ENCODE results near the gene EMC7. TPM values are rescaled to one million over a fixed set of nuclear protein-coding genes. Genes with fewer than 3 reads are reported as not detected.

Gene EMC7
- total and polyA plus RNA-seq, 10 of the 15 experiments (the other 5 are each of a cell fraction or from before 2014, with no cell fraction given) = 16.5 to 88.9 (median 45.0) TPM

DNA sequence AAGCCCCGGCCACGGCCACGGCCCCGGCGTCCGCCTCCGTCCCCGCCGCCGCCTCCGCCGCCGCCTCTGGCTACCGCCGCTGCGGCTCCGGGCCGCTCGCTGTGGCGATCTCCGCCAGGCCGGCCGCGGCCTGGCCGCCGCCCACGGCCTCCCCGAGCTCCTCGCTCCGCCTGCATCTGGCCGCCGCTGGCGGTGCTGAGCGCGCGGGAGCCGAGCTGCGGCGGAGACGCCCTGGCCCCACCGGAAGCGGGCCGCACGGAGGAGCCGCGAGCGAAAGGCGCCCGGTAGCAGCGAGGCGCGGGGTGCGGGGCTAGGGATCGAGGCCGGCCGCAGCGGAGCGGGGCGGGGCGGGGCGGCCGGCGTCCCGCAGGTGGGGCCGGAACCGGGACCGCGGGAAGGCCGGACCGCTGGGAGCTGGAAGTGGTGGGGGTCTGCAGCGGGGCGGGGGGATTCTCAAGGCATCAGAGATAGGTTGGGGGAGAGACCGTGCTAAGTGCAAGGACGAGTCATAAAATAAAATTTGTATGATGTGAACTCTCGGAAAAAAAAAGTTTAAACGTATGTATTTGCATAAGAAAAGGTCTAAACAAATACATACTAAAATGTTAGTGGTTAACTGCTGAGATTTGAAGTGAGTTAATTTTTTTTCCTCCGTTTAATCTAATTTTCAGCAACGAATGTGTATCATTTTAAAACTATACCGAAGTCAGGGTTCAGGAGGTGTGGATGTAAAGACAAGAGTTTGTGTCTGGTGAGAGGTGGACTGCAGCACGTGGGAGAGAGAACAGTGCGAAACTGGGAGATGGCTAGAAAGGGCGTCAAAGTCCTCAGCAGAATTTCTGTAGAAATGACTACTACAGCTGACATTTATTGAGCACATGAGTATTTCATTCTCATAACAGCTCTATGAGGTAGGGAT, 62.5 kb downstream of the EMC7 start, which contains the start of gene AVEN (continued):
- TF ChIP-seq YY1 (IDR thresholded peaks at IDR 0.05; ENCODE audit: low read depth, low read length) (peak; percentile 27; the same call in 1 of the 2 replicates), ZNF24 (IDR thresholded peaks at IDR 0.05) (no peak), NR2C2 (IDR thresholded peaks at IDR 0.05; ENCODE audit: borderline replicate concordance, control insufficient read depth, insufficient read length, low read depth) (no peak), HDAC6 (IDR thresholded peaks at IDR 0.05; ENCODE audit: unreplicated experiment) (no peak), ZNF622 (IDR thresholded peaks at IDR 0.05) (no peak), CHD1 (IDR thresholded peaks at IDR 0.05; ENCODE audit: low read depth, low read length) (no peak), BHLHE40 (IDR thresholded peaks at IDR 0.05; ENCODE audit: borderline replicate concordance in 1 of 2, low read depth in 2 of 2, low read length in 1 of 2) (peak; percentile 31 to 42; a peak in 1 of 4 replicates), STAT1 (conservative IDR thresholded peaks at IDR 0.05) (no peak), IKZF2 (IDR thresholded peaks at IDR 0.05) (no peak; a peak in 1 of 4 replicates), PAX5 (IDR thresholded peaks at IDR 0.05; ENCODE audit: borderline replicate concordance, low read depth, low read length) (no peak), NFIC (IDR thresholded peaks at IDR 0.05; ENCODE audit: low read depth, low read length) (no peak)
- TF ChIP-seq, protein P1, sequence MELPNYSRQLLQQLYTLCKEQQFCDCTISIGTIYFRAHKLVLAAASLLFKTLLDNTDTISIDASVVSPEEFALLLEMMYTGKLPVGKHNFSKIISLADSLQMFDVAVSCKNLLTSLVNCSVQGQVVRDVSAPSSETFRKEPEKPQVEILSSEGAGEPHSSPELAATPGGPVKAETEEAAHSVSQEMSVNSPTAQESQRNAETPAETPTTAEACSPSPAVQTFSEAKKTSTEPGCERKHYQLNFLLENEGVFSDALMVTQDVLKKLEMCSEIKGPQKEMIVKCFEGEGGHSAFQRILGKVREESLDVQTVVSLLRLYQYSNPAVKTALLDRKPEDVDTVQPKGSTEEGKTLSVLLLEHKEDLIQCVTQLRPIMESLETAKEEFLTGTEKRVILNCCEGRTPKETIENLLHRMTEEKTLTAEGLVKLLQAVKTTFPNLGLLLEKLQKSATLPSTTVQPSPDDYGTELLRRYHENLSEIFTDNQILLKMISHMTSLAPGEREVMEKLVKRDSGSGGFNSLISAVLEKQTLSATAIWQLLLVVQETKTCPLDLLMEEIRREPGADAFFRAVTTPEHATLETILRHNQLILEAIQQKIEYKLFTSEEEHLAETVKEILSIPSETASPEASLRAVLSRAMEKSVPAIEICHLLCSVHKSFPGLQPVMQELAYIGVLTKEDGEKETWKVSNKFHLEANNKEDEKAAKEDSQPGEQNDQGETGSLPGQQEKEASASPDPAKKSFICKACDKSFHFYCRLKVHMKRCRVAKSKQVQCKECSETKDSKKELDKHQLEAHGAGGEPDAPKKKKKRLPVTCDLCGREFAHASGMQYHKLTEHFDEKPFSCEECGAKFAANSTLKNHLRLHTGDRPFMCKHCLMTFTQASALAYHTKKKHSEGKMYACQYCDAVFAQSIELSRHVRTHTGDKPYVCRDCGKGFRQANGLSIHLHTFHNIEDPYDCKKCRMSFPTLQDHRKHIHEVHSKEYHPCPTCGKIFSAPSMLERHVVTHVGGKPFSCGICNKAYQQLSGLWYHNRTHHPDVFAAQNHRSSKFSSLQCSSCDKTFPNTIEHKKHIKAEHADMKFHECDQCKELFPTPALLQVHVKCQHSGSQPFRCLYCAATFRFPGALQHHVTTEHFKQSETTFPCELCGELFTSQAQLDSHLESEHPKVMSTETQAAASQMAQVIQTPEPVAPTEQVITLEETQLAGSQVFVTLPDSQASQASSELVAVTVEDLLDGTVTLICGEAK (IDR thresholded peaks at IDR 0.05; ENCODE audit: borderline replicate concordance) = no peak
- TF ChIP-seq, protein P2, sequence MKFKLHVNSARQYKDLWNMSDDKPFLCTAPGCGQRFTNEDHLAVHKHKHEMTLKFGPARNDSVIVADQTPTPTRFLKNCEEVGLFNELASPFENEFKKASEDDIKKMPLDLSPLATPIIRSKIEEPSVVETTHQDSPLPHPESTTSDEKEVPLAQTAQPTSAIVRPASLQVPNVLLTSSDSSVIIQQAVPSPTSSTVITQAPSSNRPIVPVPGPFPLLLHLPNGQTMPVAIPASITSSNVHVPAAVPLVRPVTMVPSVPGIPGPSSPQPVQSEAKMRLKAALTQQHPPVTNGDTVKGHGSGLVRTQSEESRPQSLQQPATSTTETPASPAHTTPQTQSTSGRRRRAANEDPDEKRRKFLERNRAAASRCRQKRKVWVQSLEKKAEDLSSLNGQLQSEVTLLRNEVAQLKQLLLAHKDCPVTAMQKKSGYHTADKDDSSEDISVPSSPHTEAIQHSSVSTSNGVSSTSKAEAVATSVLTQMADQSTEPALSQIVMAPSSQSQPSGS (IDR thresholded peaks at IDR 0.05; ENCODE audit: low read length) = peak; percentile 33; the same call in 1 of the 2 replicates
- TF ChIP-seq, protein P3, sequence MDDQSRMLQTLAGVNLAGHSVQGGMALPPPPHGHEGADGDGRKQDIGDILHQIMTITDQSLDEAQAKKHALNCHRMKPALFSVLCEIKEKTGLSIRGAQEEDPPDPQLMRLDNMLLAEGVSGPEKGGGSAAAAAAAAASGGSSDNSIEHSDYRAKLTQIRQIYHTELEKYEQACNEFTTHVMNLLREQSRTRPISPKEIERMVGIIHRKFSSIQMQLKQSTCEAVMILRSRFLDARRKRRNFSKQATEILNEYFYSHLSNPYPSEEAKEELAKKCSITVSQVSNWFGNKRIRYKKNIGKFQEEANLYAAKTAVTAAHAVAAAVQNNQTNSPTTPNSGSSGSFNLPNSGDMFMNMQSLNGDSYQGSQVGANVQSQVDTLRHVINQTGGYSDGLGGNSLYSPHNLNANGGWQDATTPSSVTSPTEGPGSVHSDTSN (IDR thresholded peaks at IDR 0.05; ENCODE audit: insufficient replicate concordance, low read depth, low read length) = no peak
- TF ChIP-seq, protein P4, sequence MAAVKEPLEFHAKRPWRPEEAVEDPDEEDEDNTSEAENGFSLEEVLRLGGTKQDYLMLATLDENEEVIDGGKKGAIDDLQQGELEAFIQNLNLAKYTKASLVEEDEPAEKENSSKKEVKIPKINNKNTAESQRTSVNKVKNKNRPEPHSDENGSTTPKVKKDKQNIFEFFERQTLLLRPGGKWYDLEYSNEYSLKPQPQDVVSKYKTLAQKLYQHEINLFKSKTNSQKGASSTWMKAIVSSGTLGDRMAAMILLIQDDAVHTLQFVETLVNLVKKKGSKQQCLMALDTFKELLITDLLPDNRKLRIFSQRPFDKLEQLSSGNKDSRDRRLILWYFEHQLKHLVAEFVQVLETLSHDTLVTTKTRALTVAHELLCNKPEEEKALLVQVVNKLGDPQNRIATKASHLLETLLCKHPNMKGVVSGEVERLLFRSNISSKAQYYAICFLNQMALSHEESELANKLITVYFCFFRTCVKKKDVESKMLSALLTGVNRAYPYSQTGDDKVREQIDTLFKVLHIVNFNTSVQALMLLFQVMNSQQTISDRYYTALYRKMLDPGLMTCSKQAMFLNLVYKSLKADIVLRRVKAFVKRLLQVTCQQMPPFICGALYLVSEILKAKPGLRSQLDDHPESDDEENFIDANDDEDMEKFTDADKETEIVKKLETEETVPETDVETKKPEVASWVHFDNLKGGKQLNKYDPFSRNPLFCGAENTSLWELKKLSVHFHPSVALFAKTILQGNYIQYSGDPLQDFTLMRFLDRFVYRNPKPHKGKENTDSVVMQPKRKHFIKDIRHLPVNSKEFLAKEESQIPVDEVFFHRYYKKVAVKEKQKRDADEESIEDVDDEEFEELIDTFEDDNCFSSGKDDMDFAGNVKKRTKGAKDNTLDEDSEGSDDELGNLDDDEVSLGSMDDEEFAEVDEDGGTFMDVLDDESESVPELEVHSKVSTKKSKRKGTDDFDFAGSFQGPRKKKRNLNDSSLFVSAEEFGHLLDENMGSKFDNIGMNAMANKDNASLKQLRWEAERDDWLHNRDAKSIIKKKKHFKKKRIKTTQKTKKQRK (IDR thresholded peaks at IDR 0.05; ENCODE audit: low read depth, low read length) = no peak
